H9 (cell line): ENCODE results near the gene ANKS1B. TPM values are rescaled to one million over a fixed set of nuclear protein-coding genes. Genes with fewer than 3 reads are reported as not detected.

Source experiments
- DNase-seq: peaks from one replicate; pipeline ENCODE4 v3.0.0-alpha.2; 2017
- H2AFZ ChIP-seq: one replicate; pipeline ENCODE4 v1.6.1; 2013; ENCODE audit warnings: mild to moderate bottlenecking, low read length, control low read depth, moderate library complexity
- H2AK5ac ChIP-seq: 2 replicates; pipeline ENCODE4 v1.6.1; 2013; ENCODE audit warnings: low read length, control low read depth, mixed read lengths; ENCODE audit not compliant: insufficient read length
- H2BK120ac ChIP-seq: one replicate; pipeline ENCODE4 v1.6.1; 2013; ENCODE audit warnings: low read depth, mild to moderate bottlenecking, low read length, control low read depth, inconsistent platforms; ENCODE audit not compliant: poor library complexity, severe bottlenecking
- H2BK12ac ChIP-seq: 2 replicates; pipeline ENCODE4 v1.6.1; 2013; ENCODE audit warnings: low read length, control low read depth, mixed read lengths, low read depth; ENCODE audit not compliant: insufficient read length
- H2BK15ac ChIP-seq: 2 replicates; pipeline ENCODE4 v1.6.1; 2013; ENCODE audit warnings: low read depth, low read length, control low read depth
- H2BK20ac ChIP-seq: one replicate; pipeline ENCODE4 v1.6.1; 2013; ENCODE audit warnings: low read depth, mild to moderate bottlenecking, low read length, control low read depth, inconsistent platforms; ENCODE audit not compliant: poor library complexity, severe bottlenecking
- H2BK5ac ChIP-seq: 2 replicates; pipeline ENCODE4 v1.6.1; 2013; ENCODE audit warnings: low read length, control low read depth, mixed read lengths; ENCODE audit not compliant: insufficient read length
- H3K14ac ChIP-seq: 2 replicates; pipeline ENCODE4 v1.6.1; 2013; ENCODE audit warnings: low read length, control low read depth; ENCODE audit not compliant: insufficient read depth
- H3K18ac ChIP-seq: 2 replicates; pipeline ENCODE4 v1.6.1; 2013; ENCODE audit warnings: low read depth, mild to moderate bottlenecking, mixed read lengths, low read length, control low read depth; ENCODE audit not compliant: insufficient read length
- H3K23ac ChIP-seq: 2 replicates; pipeline ENCODE4 v1.6.1; 2013; ENCODE audit warnings: low read length, control low read depth, mixed read lengths, low read depth; ENCODE audit not compliant: insufficient read length
- H3K23me2 ChIP-seq: 2 replicates; pipeline ENCODE4 v1.6.1; 2013; ENCODE audit warnings: low read depth, mild to moderate bottlenecking, mixed read lengths, low read length, control low read depth; ENCODE audit not compliant: insufficient read length, poor library complexity, severe bottlenecking
- H3K27ac ChIP-seq: 2 replicates; pipeline ENCODE4 v1.5.1; 2013; ENCODE audit warnings: low read length, control low read depth, mixed read lengths, low read depth; ENCODE audit not compliant: insufficient read length
- H3K27me3 ChIP-seq: 2 replicates; pipeline ENCODE4 v1.6.1; 2013; ENCODE audit warnings: low read length, control low read depth, inconsistent platforms; ENCODE audit not compliant: insufficient read depth
- H3K4ac ChIP-seq: 2 replicates; pipeline ENCODE4 v1.6.1; 2013; ENCODE audit warnings: low read depth, mild to moderate bottlenecking, control low read depth, inconsistent platforms, low read length, moderate library complexity
- H3K4me1 ChIP-seq: 2 replicates; pipeline ENCODE4 v1.6.1; 2013; ENCODE audit warnings: low read length, control low read depth, inconsistent platforms; ENCODE audit not compliant: insufficient read depth
- H3K4me2 ChIP-seq: 2 replicates; pipeline ENCODE4 v1.6.1; 2013; ENCODE audit warnings: low read length, control low read depth, mixed read lengths; ENCODE audit not compliant: insufficient read length, insufficient read depth
- H3K56ac ChIP-seq: 2 replicates; pipeline ENCODE4 v1.6.1; 2013; ENCODE audit warnings: low read depth, mild to moderate bottlenecking, mixed read lengths, low read length, control low read depth; ENCODE audit not compliant: insufficient read length
- H3K79me1 ChIP-seq: 2 replicates; pipeline ENCODE4 v1.6.1; 2013; ENCODE audit warnings: low read depth, mild to moderate bottlenecking, moderate library complexity, low read length, control low read depth, inconsistent platforms; ENCODE audit not compliant: insufficient read depth, poor library complexity, severe bottlenecking
- H3K79me2 ChIP-seq: 2 replicates; pipeline ENCODE4 v1.6.1; 2013; ENCODE audit warnings: low read length, control low read depth, inconsistent platforms; ENCODE audit not compliant: insufficient read depth
- H3K9ac ChIP-seq: 2 replicates; pipeline ENCODE4 v1.6.1; 2013; ENCODE audit warnings: low read length, control low read depth, mixed read lengths; ENCODE audit not compliant: insufficient read length; ENCODE audit errors: extremely low read depth
- H3K9me3 ChIP-seq: one replicate; pipeline ENCODE4 v1.6.1; 2013; ENCODE audit warnings: low read depth, low read length, inconsistent platforms; ENCODE audit not compliant: control insufficient read depth
- H3T11ph ChIP-seq: one replicate; pipeline ENCODE4 v1.6.1; 2013; ENCODE audit warnings: mild to moderate bottlenecking, low read length, control low read depth, inconsistent platforms
- H4K20me1 ChIP-seq: one replicate; pipeline ENCODE4 v1.6.1; 2013; ENCODE audit not compliant: control insufficient read depth, insufficient read length, insufficient read depth
- H4K5ac ChIP-seq: 2 replicates; pipeline ENCODE4 v1.6.1; 2013; ENCODE audit warnings: low read depth, mild to moderate bottlenecking, mixed read lengths, low read length, control low read depth; ENCODE audit not compliant: insufficient read length
- H4K8ac ChIP-seq: replicated peaks from 2 replicates; pipeline ENCODE4 v1.6.1; 2013; ENCODE audit warnings: low read length, control low read depth, mixed read lengths, low read depth; ENCODE audit not compliant: insufficient read length
- H4K91ac ChIP-seq: 2 replicates; pipeline ENCODE4 v1.6.1; 2013; ENCODE audit warnings: low read depth, mild to moderate bottlenecking, moderate library complexity, mixed read lengths, low read length, control low read depth; ENCODE audit not compliant: insufficient read length
- H3K27ac Mint-ChIP-seq, 3 experiments: 2 replicates in 2 of 3; 3 replicates in 1 of 3; pipeline ENCODE4 v1.8.0; 2020 to 2021; ENCODE audit warnings: mixed read lengths in 3 of 3, mild to moderate bottlenecking in 1 of 3, moderate library complexity in 1 of 3
- H3K27me3 Mint-ChIP-seq: 2 replicates; pipeline ENCODE4 v1.8.0; 2021; ENCODE audit warnings: low read depth, mild to moderate bottlenecking, moderate library complexity, mixed read lengths
- H3K36me3 Mint-ChIP-seq, 3 experiments: 2 replicates in 2 of 3; 3 replicates in 1 of 3; pipeline ENCODE4 v1.8.0; 2020 to 2021; ENCODE audit warnings: low read depth in 3 of 3, mixed read lengths in 3 of 3; ENCODE audit not compliant: insufficient read depth in 1 of 3
- H3K4me1 Mint-ChIP-seq, 2 experiments: 2 replicates each; pipeline ENCODE4 v1.8.0; 2020; ENCODE audit warnings: mixed read lengths in 2 of 2
- H3K4me3 Mint-ChIP-seq, 2 experiments: 2 replicates in 1 of 2; 3 replicates in 1 of 2; pipeline ENCODE4 v1.8.0; 2020 to 2021; ENCODE audit warnings: mild to moderate bottlenecking in 2 of 2, mixed read lengths in 2 of 2, moderate library complexity in 1 of 2
- H3K9me3 Mint-ChIP-seq, 2 experiments: 2 replicates in 1 of 2; 3 replicates in 1 of 2; pipeline ENCODE4 v1.8.0; 2020; ENCODE audit warnings: mild to moderate bottlenecking in 2 of 2, mixed read lengths in 2 of 2, moderate library complexity in 1 of 2
- CTCF ChIP-seq: fragments of 200-600 bp; sonication (generic); conservative IDR thresholded peaks from 3 replicates; pipeline ENCODE4 v1.8.0; 2021; ENCODE audit warnings: antibody characterized with exemption, mild to moderate bottlenecking
- WGBS: extraction: QIAGEN DNeasy Blood & Tissue Kit; methylation state at CpG from one replicate; pipeline ENCODE4 v1.1.7; 2013; ENCODE audit warnings: missing lambda C conversion rate, low lambda C conversion rate, mixed read lengths; ENCODE audit not compliant: insufficient read length; ENCODE audit errors: extremely low coverage; 5-methylcytosine and 5-hydroxymethylcytosine counted together
- total RNA-seq: library from RNA; stranded (reverse); gene quantifications from 2 replicates; pipeline ENCODE4 v1.2.1, GENCODE V29; 2021

Gene ANKS1B
- total RNA-seq, 1 experiment from 2014 or later, result 4.1 TPM

- Histone ChIP-seq H4K91ac (no peak overlapping the region), H3K14ac (no peak overlapping the region), H3K79me1 (no peaks in the 10 kb centered on the region), H3K79me2 (no peaks in the 10 kb centered on the region), H2BK12ac (no peak overlapping the region), H4K8ac (no peak overlapping the region), H4K5ac (no peak overlapping the region), H3K27ac (no peak overlapping the region), H2AK5ac (no peak overlapping the region), H3K18ac (no peak overlapping the region), H2BK20ac (no peak overlapping the region), H3K4ac (no peak overlapping the region), H3K23ac (no peak overlapping the region), H3K27me3 (peaks cover 3% of the 10 kb centered on the region; the same call in 1 of the 2 replicates), H3T11ph (no peak overlapping the region), H4K20me1 (no peaks in the 10 kb centered on the region), H3K4me2 (no peak overlapping the region), H2BK5ac (no peak overlapping the region), H3K9ac (no peak overlapping the region), H2BK15ac (no peak overlapping the region), H2BK120ac (no peak overlapping the region), H3K4me1 (0 out of 2 replicates have a peak, but pooled peaks cover 6% of the 10 kb centered on the region), H3K9me3 (no peaks in the 10 kb centered on the region), H2AFZ (no peak overlapping the region), H3K23me2 (peaks cover 9% of the 10 kb centered on the region), H3K56ac (no peak overlapping the region)
- no peak for TF ChIP-seq CTCF
- Mint-ChIP-seq H3K9me3 (no peaks in the 10 kb centered on the region), H3K27ac (no peak overlapping the region), H3K4me3 (no peak overlapping the region), H3K4me1 (peaks cover 15 to 20% of the 10 kb centered on the region in 2 experiments), H3K27me3 (peaks cover 43% of the 10 kb centered on the region), H3K36me3 (no peaks in the 10 kb centered on the region)
- no peak for DNase-seq
- WGBS, result no CpG with 5 or more reads among the region's 4 CpGs
These were observed 3.0 kb downstream of the ANKS1B start for GRCh38 chr12:99981639-99982190.
